NB4 (cell line): ENCODE results near the gene EEF1AKMT2.

Source experiments
- DNase-seq: peaks from one replicate; pipeline ENCODE4 v3.0.0; 2010; ENCODE audit warnings: low read depth
- H3K4me3 ChIP-seq: one replicate; pipeline ENCODE4 v1.5.1; 2011; ENCODE audit warnings: mild to moderate bottlenecking, low read depth, low read length, moderate library complexity
- MYC ChIP-seq: IDR thresholded peaks from 2 replicates; pipeline ENCODE4 v1.6.1; 2011; ENCODE audit warnings: low read depth, low read length
- POLR2A ChIP-seq: IDR thresholded peaks from 2 replicates; pipeline ENCODE4 v1.6.1; 2011; ENCODE audit warnings: mild to moderate bottlenecking; ENCODE audit not compliant: insufficient read length; ENCODE audit errors: extremely low read depth
- TF ChIP-seq, protein P1 (sequence below): IDR thresholded peaks from one replicate; pipeline ENCODE4 v1.5.1; 2012; ENCODE audit warnings: low read depth, low read length
- TF ChIP-seq, protein P2 (sequence below): IDR thresholded peaks from 2 replicates; pipeline ENCODE4 v1.6.1; 2011; ENCODE audit warnings: low read depth, low read length

Gene EEF1AKMT2

GRCh38 chr10:124737708-124738107 lies 54.0 kb downstream of the EEF1AKMT2 start:
- no peak for DNase-seq
- TF ChIP-seq MYC (no peak), POLR2A (no peak)
- TF ChIP-seq, protein P1, sequence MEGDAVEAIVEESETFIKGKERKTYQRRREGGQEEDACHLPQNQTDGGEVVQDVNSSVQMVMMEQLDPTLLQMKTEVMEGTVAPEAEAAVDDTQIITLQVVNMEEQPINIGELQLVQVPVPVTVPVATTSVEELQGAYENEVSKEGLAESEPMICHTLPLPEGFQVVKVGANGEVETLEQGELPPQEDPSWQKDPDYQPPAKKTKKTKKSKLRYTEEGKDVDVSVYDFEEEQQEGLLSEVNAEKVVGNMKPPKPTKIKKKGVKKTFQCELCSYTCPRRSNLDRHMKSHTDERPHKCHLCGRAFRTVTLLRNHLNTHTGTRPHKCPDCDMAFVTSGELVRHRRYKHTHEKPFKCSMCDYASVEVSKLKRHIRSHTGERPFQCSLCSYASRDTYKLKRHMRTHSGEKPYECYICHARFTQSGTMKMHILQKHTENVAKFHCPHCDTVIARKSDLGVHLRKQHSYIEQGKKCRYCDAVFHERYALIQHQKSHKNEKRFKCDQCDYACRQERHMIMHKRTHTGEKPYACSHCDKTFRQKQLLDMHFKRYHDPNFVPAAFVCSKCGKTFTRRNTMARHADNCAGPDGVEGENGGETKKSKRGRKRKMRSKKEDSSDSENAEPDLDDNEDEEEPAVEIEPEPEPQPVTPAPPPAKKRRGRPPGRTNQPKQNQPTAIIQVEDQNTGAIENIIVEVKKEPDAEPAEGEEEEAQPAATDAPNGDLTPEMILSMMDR: no peak
- TF ChIP-seq, protein P2, sequence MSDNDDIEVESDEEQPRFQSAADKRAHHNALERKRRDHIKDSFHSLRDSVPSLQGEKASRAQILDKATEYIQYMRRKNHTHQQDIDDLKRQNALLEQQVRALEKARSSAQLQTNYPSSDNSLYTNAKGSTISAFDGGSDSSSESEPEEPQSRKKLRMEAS: no peak
- no peak overlapping the region for H3K4me3 ChIP-seq

GRCh38 chr10:124737221-124737620 lies 54.5 kb downstream of the EEF1AKMT2 start:
- no peak for DNase-seq
- no peak overlapping the region for H3K4me3 ChIP-seq
- TF ChIP-seq, protein P1: no peak
- TF ChIP-seq, protein P2: no peak
- TF ChIP-seq POLR2A (no peak), MYC (no peak)

GRCh38 chr10:124736491-124737136 lies 55.1 kb downstream of the EEF1AKMT2 start:
- TF ChIP-seq MYC: no peak
- no peak for TF ChIP-seq POLR2A
- TF ChIP-seq, protein P1: no peak
- TF ChIP-seq, protein P2: no peak
- H3K4me3 ChIP-seq: no peak overlapping the region
- DNase-seq: no peak

DNA sequence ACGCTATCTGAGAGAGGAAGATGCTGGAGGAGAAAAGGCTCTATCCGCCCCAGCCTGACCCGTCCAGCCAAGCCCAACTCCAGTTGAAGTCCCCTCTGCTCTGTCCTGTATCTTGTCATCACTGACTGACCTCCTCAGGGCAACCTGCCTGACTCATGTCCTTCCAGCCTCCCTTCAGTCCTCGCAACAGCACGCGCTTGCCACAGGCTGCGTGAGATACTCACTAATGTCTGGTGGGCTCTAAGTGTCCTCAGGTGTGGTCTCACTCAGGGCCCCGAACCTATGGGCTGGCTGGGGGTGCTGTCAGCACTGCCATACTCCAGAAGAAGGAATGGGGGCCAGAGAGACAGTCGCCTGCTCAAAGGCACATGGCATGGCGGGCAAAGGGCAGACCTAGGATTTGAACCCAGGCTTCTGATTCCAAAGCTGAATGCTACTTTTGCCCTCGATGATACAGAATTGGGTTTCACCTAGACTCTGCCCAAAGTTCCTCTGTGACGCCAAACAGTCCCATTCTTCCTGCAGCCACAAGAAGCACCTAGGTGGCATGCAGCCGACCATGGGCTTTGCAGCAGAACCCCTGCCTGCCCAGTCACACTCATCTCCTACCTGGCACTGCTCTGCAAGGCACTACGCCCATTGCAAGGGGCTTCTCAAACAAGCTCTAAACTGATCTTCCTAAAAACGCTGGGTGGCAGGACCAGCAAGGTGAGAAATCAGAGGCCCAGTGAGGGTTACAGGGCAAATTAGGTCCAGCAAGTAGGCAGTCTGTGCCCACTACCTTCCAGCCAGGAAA lies 56.0 kb downstream of the EEF1AKMT2 start:
- TF ChIP-seq MYC: no peak
- TF ChIP-seq, protein P1: no peak
- TF ChIP-seq, protein P2: no peak
- TF ChIP-seq POLR2A: no peak
- no peak for DNase-seq
- no peak overlapping the region for H3K4me3 ChIP-seq

DNA sequence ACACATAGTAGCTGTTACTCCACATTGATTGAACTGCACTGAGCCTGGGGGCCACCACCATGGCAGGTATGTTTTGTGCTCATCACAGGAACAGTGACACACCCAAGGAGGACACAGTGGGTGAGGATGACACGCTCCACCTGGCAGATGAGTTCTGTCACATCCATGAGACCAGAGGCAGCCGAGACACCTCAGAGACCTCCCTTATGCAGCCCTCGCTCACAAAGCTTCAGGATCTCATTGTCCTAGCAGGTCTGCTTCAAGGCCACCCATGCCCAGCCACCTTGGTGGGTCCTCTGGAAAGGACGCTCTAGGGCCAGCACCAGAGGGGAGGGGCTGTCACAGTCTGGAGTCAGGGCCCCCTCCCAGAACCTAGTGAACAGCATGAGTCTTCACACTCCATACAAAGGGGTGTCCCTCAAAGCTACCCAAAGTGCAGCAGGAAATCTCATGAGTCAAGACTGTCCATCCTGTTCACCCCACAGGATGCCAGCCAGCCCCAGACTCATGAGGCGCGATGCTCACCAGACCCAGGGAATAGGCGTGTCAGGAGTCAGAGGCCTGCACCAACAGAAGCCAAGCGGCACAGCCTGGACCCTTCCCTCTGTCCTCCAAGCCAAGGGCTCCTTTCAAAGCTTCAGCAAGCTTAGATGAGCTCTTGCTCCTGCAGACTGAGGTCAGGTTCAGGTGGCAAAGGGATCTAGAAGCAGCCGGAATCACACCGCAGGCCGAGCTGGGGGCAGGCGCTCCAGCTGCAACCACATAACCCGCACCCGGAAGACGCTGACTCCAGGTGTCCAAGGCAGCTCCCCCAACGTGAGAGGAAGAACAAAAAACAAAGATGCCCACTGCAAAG lies 57.1 kb downstream of the EEF1AKMT2 start:
- DNase-seq: no peak
- TF ChIP-seq MYC (no peak), POLR2A (no peak)
- TF ChIP-seq, protein P2: no peak
- TF ChIP-seq, protein P1: no peak
- no peak overlapping the region for H3K4me3 ChIP-seq
